ENCODE data around the gene MIPOL1.

MIPOL1 gene

GRCh38 chr14:37429618-37430017, 231.9 kb downstream of the MIPOL1 start:
- Mint-ChIP-seq H3K36me3 (ENCODE audit: low read depth) (peaks cover 2% of the 10 kb centered on the region), H3K4me3 (no peak overlapping the region), H3K4me1 (no peaks in the 10 kb centered on the region), H3K27me3 (ENCODE audit: low read depth) (no peaks in the 10 kb centered on the region), H3K9me3 (no peaks in the 10 kb centered on the region), H3K27ac (no peak overlapping the region)
- TF ChIP-seq CTCF (IDR thresholded peaks at IDR 0.05; ENCODE audit: unreplicated experiment in 3 of 3), result no peak

- no peaks in the 10 kb centered on the region for H3K27me3 Mint-ChIP-seq (ENCODE audit: low read depth)
- H3K27ac Mint-ChIP-seq, result no peak overlapping the region
- H3K4me1 Mint-ChIP-seq, result no peaks in the 10 kb centered on the region
- no peaks in the 10 kb centered on the region for H3K9me3 Mint-ChIP-seq
- no peak for TF ChIP-seq CTCF (IDR thresholded peaks at IDR 0.05; ENCODE audit: unreplicated experiment in 3 of 3)
- no peak overlapping the region for H3K4me3 Mint-ChIP-seq
- peaks cover 8% of the 10 kb centered on the region for H3K36me3 Mint-ChIP-seq (ENCODE audit: low read depth)
These were observed 237.1 kb downstream of the MIPOL1 start for GRCh38 chr14:37434867-37435266.

GRCh38 chr14:37436519-37436918, 238.8 kb downstream of the MIPOL1 start:
- H3K27ac Mint-ChIP-seq, result no peak overlapping the region
- H3K4me1 Mint-ChIP-seq, result no peaks in the 10 kb centered on the region
- TF ChIP-seq CTCF (IDR thresholded peaks at IDR 0.05; ENCODE audit: unreplicated experiment in 3 of 3), result no peak
- H3K9me3 Mint-ChIP-seq, result peaks cover 4% of the 10 kb centered on the region
- no peaks in the 10 kb centered on the region for H3K27me3 Mint-ChIP-seq (ENCODE audit: low read depth)
- H3K4me3 Mint-ChIP-seq, result no peak overlapping the region
- peaks cover 8% of the 10 kb centered on the region for H3K36me3 Mint-ChIP-seq (ENCODE audit: low read depth)

GRCh38 chr14:37437490-37437889, 239.8 kb downstream of the MIPOL1 start:
- Mint-ChIP-seq H3K4me1 (no peaks in the 10 kb centered on the region), H3K9me3 (peaks cover 4% of the 10 kb centered on the region), H3K27me3 (ENCODE audit: low read depth) (no peaks in the 10 kb centered on the region), H3K4me3 (no peak overlapping the region), H3K27ac (no peak overlapping the region), H3K36me3 (ENCODE audit: low read depth) (peaks cover 15% of the 10 kb centered on the region)
- TF ChIP-seq CTCF (IDR thresholded peaks at IDR 0.05; ENCODE audit: unreplicated experiment in 3 of 3), result no peak

- H3K4me3 Mint-ChIP-seq, result no peak overlapping the region
- H3K9me3 Mint-ChIP-seq, result peaks cover 4% of the 10 kb centered on the region
- no peak overlapping the region for H3K27ac Mint-ChIP-seq
- peaks cover 21% of the 10 kb centered on the region for H3K36me3 Mint-ChIP-seq (ENCODE audit: low read depth)
- no peaks in the 10 kb centered on the region for H3K4me1 Mint-ChIP-seq
- no peak for TF ChIP-seq CTCF (IDR thresholded peaks at IDR 0.05; ENCODE audit: unreplicated experiment in 3 of 3)
- no peaks in the 10 kb centered on the region for H3K27me3 Mint-ChIP-seq (ENCODE audit: low read depth)
These were observed 240.7 kb downstream of the MIPOL1 start for GRCh38 chr14:37438444-37438843.

GRCh38 chr14:37443461-37443860, 245.7 kb downstream of the MIPOL1 start:
- Mint-ChIP-seq H3K27ac (no peak overlapping the region), H3K9me3 (peaks cover 7% of the 10 kb centered on the region), H3K4me1 (no peaks in the 10 kb centered on the region), H3K27me3 (ENCODE audit: low read depth) (no peaks in the 10 kb centered on the region), H3K4me3 (no peak overlapping the region), H3K36me3 (ENCODE audit: low read depth) (peaks cover 20% of the 10 kb centered on the region)
- no peak for TF ChIP-seq CTCF (IDR thresholded peaks at IDR 0.05; ENCODE audit: unreplicated experiment in 3 of 3)

Data from nephron (organoid).